HT1080 (cell line): ENCODE results near the gene STX4. TPM values are rescaled to one million over a fixed set of nuclear protein-coding genes. Genes with fewer than 3 reads are reported as not detected.

ENCODE experiments used
- DNase-seq: peaks from one replicate; pipeline ENCODE4 v3.0.0-alpha.2; 2015; ENCODE audit warnings: low read depth
- total RNA-seq: library from RNA; depleted of rRNA; stranded (reverse); fragments of >200 nt; shearing (Covaris generic); gene quantifications from 2 replicates; pipeline ENCODE4 v1.2.3, GENCODE V29; 2014; rRNA removed

Gene STX4
- total RNA-seq, 1 experiment from 2014 or later = 43.7 TPM

DNA sequence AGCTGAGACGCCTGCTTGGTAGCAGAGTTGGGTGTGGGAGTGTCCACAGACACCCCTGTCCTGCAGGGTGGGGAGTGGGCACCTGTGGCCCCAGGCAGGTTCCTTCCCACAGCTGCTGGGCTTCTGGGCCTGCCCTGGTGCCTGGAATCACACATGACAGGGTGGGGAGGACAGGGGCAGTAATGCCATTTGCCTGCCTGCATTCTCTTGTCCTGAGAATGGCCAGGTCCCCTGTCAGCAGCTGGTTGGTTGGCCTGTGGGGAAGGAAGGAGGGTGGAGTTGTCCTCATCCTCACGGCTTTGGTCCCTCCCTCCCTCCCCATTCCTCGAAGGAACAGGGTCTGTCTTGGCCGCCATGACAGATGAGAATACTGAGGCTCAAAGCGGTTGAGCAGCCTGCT, 50.2 kb downstream of the STX4 start:
- DNase-seq = no peak

DNA sequence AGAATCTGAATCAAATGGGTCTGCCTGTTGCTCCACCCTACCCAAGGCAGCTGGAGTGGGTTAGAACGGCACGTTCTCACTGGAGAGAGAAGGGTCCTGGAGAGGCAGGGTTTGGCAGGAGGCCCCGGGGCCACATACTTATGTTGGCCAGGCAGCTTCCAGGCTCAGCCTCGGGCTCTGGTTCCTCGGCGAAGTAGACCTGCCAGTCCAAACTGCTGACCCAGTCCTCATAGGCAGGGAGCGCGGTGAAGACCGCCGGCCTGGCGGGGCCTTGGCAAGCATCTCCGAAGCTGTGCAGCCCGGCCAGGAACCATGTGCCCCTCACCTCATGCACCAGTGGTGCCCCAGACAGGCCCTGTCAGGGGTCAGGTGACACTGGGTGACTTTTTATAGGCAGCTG, 50.6 kb downstream of the STX4 start:
- no peak for DNase-seq

DNA sequence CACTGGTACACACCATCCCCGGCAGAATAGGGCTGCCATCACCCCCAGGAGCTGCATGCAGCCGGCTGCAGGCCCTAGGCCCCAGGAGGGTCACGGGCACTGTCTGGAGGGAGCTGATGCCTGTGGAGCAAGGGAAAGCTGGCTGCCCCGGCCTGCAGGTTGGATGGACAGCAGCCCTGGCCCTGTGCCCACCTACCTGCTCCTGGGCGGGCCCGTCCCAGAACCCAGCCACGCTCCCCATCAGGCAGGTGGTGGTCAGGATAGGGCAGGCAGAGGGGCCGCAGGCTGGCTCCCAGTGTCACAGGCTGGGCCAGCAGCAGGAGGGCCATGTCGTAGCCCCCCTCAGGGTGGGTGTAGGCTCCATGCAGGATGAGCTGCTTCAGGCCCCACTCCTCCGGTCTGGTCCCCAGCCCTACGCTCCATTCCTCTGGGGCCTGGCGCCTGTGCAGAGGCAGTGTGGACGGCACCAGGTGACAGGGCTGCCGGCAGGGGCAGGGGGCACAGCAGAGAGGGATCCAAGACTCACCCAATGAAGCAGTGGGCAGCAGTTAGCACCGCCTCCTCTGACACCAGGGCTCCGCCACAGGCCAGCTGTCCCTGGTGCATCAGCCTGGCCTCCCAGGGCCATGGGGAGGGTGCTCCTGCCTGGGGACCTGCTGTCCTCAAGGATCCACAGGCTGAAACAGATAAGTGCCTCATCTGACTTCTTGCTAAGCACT, 51.4 kb downstream of the STX4 start:
- no peak for DNase-seq

DNA sequence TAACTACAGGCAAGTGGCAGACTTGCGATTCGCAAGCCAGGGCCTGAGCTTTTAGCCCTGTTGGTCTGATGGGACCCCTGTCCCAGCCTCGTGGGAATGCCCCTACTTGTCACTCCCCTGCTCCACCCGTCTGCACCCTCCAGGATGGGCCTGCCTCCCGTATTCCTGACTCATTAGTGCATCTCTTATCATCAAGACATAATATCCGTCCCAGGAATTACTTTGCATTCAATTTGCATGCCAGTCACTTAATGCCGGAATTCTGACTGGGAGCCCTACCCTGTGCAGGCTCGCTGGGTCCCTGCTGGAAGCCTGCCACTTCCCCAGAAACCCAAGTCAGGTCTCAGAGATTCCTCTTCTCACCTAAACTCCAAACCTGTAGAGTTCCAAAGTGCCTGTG, 52.1 kb downstream of the STX4 start:
- DNase-seq = no peak

DNA sequence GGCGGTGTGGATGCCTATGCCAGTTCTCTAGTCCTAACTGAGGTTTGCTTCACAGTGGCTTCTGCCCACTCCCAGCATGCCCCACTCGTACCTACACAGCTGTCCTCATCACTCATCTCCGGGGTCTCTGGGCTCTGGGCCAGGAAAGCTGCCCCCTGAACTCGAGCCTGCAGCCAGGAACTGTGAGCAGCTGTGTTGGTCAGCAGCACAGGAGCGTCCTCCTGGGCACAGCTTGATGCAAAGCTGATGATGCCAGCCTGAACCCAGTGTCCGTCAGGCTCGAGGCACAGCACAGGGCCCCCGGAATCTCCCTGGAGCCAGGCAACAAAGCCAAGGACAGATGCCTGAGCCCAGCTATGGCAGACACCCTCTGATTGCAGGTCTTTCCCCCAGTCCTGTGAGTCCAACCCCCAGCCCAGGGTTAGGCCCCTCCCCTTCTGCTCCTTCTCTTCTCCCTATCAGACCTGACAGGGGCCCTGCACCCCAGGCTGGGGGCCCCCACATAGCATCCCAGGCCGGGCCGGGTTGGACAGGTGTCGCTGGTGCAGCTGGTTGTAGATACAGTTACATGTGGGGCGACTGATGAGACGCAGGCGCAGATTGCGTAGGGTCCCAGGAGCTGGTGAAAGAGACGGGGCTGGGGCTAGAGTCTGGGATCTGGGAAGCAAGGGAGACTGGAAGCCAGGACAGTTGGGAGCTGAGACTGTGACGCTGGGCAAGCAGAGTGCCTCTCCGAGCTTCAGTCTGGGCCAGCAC, 52.7 kb downstream of the STX4 start:
- no peak for DNase-seq

DNA sequence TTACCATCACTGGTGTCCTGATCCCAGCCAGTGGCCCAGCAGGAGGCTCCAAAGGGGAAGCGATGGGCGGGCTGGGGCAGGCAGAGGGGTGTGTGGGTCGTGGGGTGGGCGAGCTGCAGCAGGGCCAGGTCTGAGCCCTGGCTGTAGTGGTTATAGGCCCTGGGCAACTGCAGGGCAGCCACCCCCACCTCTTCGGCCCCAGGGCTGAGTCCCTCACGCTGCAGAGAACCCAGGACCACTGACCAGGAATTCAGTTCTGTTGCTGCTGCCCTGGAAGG, 53.2 kb downstream of the STX4 start:
- DNase-seq = no peak

DNA sequence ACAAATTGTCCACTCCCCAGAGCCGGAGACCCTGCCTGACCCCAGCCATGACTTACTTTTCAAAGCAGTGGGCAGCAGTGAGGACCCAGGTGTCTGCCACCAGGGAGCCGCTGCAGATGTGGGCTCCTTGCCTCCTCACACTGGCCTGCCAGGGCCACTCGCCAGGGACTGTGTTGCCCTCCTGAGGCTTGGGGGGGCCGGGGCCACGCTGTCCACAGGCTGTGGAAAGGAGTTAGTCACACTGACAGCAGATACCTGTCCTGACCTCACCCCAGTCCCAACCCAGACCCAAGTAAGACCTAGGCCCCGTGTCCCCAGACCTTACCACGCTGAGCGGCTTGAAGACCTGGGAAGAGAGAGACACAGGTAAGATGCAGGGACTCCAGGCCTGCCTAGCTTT, 54.1 kb downstream of the STX4 start:
- no peak for DNase-seq

DNA sequence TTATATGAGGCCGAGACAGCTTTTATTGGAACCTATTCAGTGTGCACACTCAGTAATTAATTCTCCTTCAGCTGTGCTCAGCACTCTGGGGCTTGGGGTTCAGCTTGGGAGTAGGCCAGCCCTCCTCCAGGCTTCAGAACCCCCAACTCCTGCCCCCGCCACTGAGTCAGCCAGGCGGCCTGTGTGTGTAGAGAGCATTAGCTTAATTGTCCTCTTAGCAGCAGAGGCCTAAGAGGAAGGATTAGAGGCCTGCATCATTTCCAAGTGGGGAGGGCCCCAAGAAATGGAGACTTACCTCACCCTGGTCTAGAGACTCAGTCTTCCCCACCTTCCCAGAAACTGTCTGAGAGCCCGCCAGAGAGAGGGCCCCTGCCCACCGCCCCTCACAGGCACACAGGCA, 54.6 kb downstream of the STX4 start:
- no peak for DNase-seq

DNA sequence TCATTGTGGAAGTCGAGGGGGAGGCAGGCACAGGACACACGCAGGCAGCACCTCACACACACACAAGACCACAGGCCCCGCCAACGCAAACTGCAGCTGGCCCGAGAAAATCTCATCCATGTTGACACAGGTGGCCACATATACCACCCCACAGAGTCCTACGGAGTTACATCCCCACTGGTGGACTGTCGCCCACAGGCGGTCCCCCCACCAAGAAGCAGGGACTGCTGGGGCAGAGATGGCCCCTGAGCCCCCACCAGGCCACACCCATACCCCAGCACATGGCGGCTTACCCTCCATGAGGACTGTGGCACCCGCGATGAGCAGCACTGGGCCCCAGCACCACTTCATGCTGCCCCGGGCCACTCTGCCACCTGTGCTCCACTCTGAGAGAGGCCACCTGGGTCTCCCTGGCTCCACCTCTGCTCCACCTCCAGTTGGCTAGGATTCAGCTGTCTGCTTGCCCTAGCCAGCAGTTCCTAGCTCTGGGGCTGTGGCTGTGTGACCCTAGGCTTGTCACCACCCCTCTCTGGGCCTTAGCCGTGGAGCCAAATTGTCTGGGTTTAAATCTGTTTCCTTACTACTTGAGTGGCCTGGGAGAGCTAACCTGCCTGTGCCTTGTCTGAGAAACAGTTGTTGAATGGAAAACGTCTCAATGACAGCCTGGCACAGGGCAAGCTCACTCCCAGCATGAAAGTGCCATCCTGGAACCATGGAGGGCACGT, 55.3 kb downstream of the STX4 start, which contains the start of gene PRSS53:
Gene PRSS53 (minus strand): TSS at position 485 of the 725 bp plus-strand sequence. CDS start 134 bp downstream, at position 351.
- DNase-seq = no peak

DNA sequence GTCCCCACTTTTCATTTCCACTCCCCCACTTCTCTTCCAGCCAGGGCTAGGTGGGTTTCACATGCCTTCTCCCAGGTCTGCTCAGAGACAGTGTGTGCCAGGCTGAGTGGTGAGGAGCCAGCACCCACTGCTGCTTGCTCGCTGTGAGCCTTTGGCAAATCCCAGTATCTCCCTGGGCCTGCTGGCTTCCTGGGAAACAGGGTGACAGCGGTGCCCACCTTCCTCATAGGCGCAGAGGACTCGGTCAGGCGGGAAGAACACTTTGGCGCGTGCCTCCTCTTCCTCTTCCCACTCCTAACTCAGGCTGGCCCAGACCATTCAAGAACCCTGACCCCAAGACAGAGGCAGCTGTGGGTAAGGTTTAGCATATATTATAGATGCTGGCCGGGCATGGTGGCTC, 55.8 kb downstream of the STX4 start:
- no peak for DNase-seq

Other genes with a start within 250 kb of the STX4 start
- gene ZNF629, start 246.4 kb upstream of the STX4 start, total RNA-seq = 14.5 and 15.9 TPM in 2 replicates
- 42.5 and 56.2 TPM in 2 replicates for gene BCL7C, start 139.5 kb upstream of the STX4 start, total RNA-seq
- gene CTF1, start 136.9 kb upstream of the STX4 start, total RNA-seq = not detected in 2 replicates
- 61.1 and 70.8 TPM in 2 replicates for gene FBXL19, start 110.0 kb upstream of the STX4 start, total RNA-seq
- gene ORAI3, start 84.5 kb upstream of the STX4 start, total RNA-seq = 9.4 and 10.5 TPM in 2 replicates
- gene SETD1A, start 75.8 kb upstream of the STX4 start, total RNA-seq = 3.1 and 5.3 TPM in 2 replicates
- 7.3 and 8.9 TPM in 2 replicates for gene HSD3B7, start 48.4 kb upstream of the STX4 start, total RNA-seq
- 1.0 and 2.1 TPM in 2 replicates for gene STX1B, start 22.9 kb upstream of the STX4 start, total RNA-seq
- gene ZNF668, start 40.7 kb downstream of the STX4 start, total RNA-seq = 16.9 and 21.5 TPM in 2 replicates
- gene ZNF646, start 40.9 kb downstream of the STX4 start, total RNA-seq = 14.0 and 24.8 TPM in 2 replicates
- 0.72 and 0.80 TPM in 2 replicates for gene PRSS53, start 55.4 kb downstream of the STX4 start, total RNA-seq
- 104 and 114 TPM in 2 replicates for gene VKORC1, start 61.2 kb downstream of the STX4 start, total RNA-seq
- 56.4 and 66.0 TPM in 2 replicates for gene BCKDK, start 74.8 kb downstream of the STX4 start, total RNA-seq
- gene KAT8, start 84.1 kb downstream of the STX4 start, total RNA-seq = 57.0 and 62.1 TPM in 2 replicates
- not detected in 2 replicates for gene PRSS8, start 102.2 kb downstream of the STX4 start, total RNA-seq
- 0.77 and 2.0 TPM in 2 replicates for gene PRSS36, start 116.5 kb downstream of the STX4 start, total RNA-seq
- gene FUS, start 146.6 kb downstream of the STX4 start, total RNA-seq = 21.7 and 34.0 TPM in 2 replicates
- gene PYCARD, start 169.2 kb downstream of the STX4 start, total RNA-seq = 0.63 and 0.72 TPM in 2 replicates
- 0.06 TPM in 1 of 2 replicates, not detected in the other for gene TRIM72, start 180.6 kb downstream of the STX4 start, total RNA-seq
- not detected in 2 replicates for gene PYDC1, start 183.6 kb downstream of the STX4 start, total RNA-seq
- gene ITGAM, start 226.4 kb downstream of the STX4 start, total RNA-seq = 0.02 and 0.03 TPM in 2 replicates